Fibroblast of mammary gland (primary cell): Measurements from ENCODE around the gene CIITA.

Source experiments
- DNase-seq: peaks from one replicate; pipeline ENCODE4 v3.0.0-alpha.2; 2010; ENCODE audit warnings: low read depth
- H3K4me3 ChIP-seq: 2 replicates; pipeline ENCODE4 v1.5.1; 2011; ENCODE audit warnings: low read depth, mild to moderate bottlenecking, low read length, moderate library complexity; ENCODE audit not compliant: control insufficient read depth
- CTCF ChIP-seq: conservative IDR thresholded peaks from 2 replicates; pipeline ENCODE4 v1.5.1; 2011; ENCODE audit warnings: low read depth, low read length, inconsistent platforms; ENCODE audit not compliant: control insufficient read depth, insufficient read depth

Gene CIITA

DNA sequence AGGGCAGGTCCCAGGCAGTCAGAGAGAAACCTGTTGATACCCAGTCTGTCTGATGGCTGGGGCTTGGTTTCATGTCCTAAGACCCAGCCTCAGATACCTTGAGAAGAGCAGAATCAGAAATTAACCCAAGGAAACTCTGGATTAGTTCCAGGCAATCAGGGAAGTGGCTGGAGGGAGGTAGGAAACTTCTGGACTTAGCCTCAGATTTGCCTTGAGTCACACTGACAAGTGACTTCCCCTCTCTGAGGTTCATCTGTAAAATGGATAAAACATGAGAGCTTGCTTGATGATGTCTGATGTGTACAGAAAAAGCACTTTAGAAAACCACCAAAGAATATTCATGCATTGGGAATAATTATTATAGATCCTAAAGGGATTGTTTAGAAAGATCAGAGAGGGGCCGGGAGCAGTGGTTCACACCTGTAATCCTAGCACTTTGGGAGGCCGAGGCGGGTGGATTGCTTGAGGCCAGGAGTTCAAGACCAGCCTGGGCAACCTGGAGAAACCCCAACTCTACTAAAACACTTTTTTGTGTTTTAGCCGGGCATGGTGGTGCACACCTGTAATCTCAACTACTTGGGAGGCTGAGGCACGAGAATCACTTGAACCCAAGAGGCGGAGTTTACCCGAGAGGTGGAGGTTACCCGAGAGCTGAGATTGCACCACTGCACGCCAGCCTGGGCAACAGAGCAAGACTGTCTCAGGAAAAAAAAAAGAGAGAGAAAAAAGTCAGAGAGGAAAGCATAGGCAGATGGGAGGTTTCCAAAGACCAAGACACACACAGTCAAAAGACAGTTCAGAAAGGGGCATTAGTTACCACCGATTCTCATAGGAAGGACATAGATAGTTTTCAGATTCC is 3.8 kb downstream of the CIITA start:
- H3K4me3 ChIP-seq: no peak overlapping the region

GRCh38 chr16:10881479-10882030 is 4.6 kb downstream of the CIITA start:
- TF ChIP-seq CTCF: no peak
- no peak overlapping the region for H3K4me3 ChIP-seq
- no peak for DNase-seq

More for the DNA sequence above, 3.8 kb downstream of the CIITA start:
- no peak for TF ChIP-seq CTCF
- DNase-seq: no peak

DNA sequence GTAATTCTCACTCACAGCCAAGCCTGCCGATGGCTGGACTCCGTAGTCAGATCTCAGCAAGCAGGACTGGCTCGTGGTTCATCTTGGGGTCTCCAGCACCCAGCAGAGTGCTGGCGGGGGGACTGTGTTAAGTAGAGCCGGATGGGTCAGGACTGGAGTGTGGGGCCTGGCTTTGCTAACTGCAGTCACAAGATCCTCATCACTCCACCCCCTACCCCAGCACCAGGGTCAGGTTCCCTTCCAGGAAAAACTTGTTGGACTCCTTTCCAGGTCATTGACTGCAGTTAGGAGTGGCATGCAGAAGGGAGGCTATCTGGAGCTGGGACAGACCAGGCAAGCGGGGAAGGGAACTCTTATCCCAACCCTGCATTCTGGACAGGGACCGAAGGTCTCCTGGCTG is 6.0 kb downstream of the CIITA start:
- H3K4me3 ChIP-seq: no peak overlapping the region
- DNase-seq: no peak
- no peak for TF ChIP-seq CTCF

DNA sequence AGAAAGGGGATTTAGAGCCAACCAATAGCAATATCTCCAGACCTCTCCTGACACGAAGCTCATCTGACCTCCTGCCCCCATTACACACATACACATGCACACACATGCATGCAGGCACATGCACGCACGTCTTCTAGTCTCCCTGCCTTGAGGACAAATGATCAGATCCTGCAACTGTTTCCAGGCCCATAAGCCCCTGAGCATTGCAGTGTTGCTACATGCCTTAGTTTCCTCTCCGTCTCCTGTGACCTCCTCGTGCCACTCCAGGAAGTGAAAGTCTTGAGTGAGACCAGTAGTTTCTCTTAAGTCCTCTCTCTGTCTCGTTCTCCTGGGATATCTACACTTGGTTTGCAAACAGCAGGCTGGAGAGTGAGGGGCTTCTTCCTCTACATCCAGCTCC is 8.2 kb downstream of the CIITA start:
- H3K4me3 ChIP-seq: no peak overlapping the region
- TF ChIP-seq CTCF: no peak
- DNase-seq: no peak

- no peak for DNase-seq
- no peak for TF ChIP-seq CTCF
- no peak overlapping the region for H3K4me3 ChIP-seq
Observed at GRCh38 chr16:10888320-10888937, 11.4 kb downstream of the CIITA start.

- H3K4me3 ChIP-seq: no peak overlapping the region
- TF ChIP-seq CTCF: no peak
- DNase-seq: no peak
Observed at GRCh38 chr16:10889855-10890254, 12.9 kb downstream of the CIITA start.
